Measurements from ENCODE around the gene EEIG1. TPM values are rescaled to one million over a fixed set of nuclear protein-coding genes. Genes with fewer than 3 reads are reported as not detected.

EEIG1 gene
- total RNA-seq (2011; cell fraction: chromatin; rRNA removed; ENCODE audit: low replicate concordance): 18.1 and 34.4 TPM in 2 replicates
- total RNA-seq (2011; cell fraction: nucleolus; rRNA removed): 13.4 and 13.5 TPM in 2 replicates
- 17.2 and 24.7 TPM in 2 replicates for total RNA-seq (2011; cell fraction: nucleoplasm; rRNA removed)
- total RNA-seq (2014; rRNA removed) (2.1 and 4.5 TPM in 2 replicates), total RNA-seq (2014; rRNA removed; fragmentation: Illumina TruSeq; extraction: Trizol) (1.6 and 2.3 TPM in 2 replicates), total RNA-seq (2015; rRNA removed; fragmentation: Illumina TruSeq; extraction: Trizol) (2.8 and 4.1 TPM in 2 replicates), total RNA-seq (2021) (11.2 and 16.7 TPM in 2 replicates), polyA plus RNA-seq (2011; rRNA removed) (4.4 and 7.7 TPM in 2 replicates), polyA plus RNA-seq (2014; fragmentation: Illumina TruSeq; extraction: Trizol) (5.6 and 9.1 TPM in 2 replicates), polyA plus RNA-seq (2014; fragmentation: Nextera tagmentation; extraction: Ambion mirVana) (under 1 TPM; 0.17 to 0.25 TPM), polyA plus RNA-seq (2014; rRNA removed) (3.6 and 6.6 TPM in 2 replicates), polyA minus RNA-seq (2011; rRNA and poly(A)+ RNA removed) (2.1 and 2.7 TPM in 2 replicates), Bru-seq, nascent RNA (percentile 56 among the genes with signal in this experiment), BruChase-seq, experiment 1, labeled RNA remaining after a 2-hour chase (percentile 68 among the genes with signal in this experiment), BruChase-seq, experiment 2, labeled RNA remaining after a 6-hour chase (percentile 70 among the genes with signal in this experiment)
- 8.2 and 9.0 TPM in 2 replicates for polyA plus RNA-seq (2011; cell fraction: cytosol; rRNA removed)
- polyA plus RNA-seq (2011; cell fraction: nucleus; rRNA removed): 16.1 and 16.7 TPM in 2 replicates
- polyA plus RNA-seq (2012): 13.8 and 19.2 TPM in 2 replicates
- polyA minus RNA-seq (2011; cell fraction: cytosol; rRNA and poly(A)+ RNA removed): 3.5 and 5.9 TPM in 2 replicates
- polyA minus RNA-seq (2011; cell fraction: nucleus; rRNA and poly(A)+ RNA removed): 4.8 and 8.4 TPM in 2 replicates
- long read RNA-seq, experiment 1, partial matches to known transcripts: 0 of 21 reads
- long read RNA-seq, experiment 1, other reads (novel, unspliced or antisense): 21 of 21 reads
- long read RNA-seq, experiment 2, full-length matches to known transcripts: 4 of 12 reads
- long read RNA-seq, experiment 2, partial matches to known transcripts: 2 of 12 reads
- long read RNA-seq, experiment 2, other reads (novel, unspliced or antisense): 6 of 12 reads
- long read RNA-seq, experiment 3, partial matches to known transcripts: 2 of 2 reads
- long read RNA-seq, experiment 3, other reads (novel, unspliced or antisense): 0 of 2 reads

GRCh38 chr9:127980706-127981558 is at the start of gene EEIG1:
EEIG1 (minus strand) TSS chr9:127980989; CDS start chr9:127980137, 852 bp downstream.
- Histone ChIP-seq H3K27ac (ENCODE audit: extremely low read depth, low read depth, low read length) (peak within 1 kb of the TSS; percentile 86), H3K9ac (ENCODE audit: insufficient read depth in 1 of 2, low read depth in 2 of 2, low read length in 2 of 2) (peak within 1 kb of the TSS; percentile 90 to 95), H3K4me1 (replicated peaks in 1 of 2; ENCODE audit: control insufficient read depth in 2 of 2, insufficient read depth in 2 of 2, low read length in 2 of 2) (peaks cover 44 to 64% of the 10 kb centered on the region in 2 experiments), H2AFZ (ENCODE audit: low read depth, low read length) (peak within 1 kb of the TSS; percentile 92), H3K27me3 (ENCODE audit: control insufficient read depth in 2 of 2, insufficient read depth in 2 of 2, low read length in 2 of 2) (no peaks in the 10 kb centered on the region), H3K9me3 (replicated peaks; ENCODE audit: control insufficient read depth, insufficient read depth, low read depth, low read length) (no peaks in the 10 kb centered on the region), H3K36me3 (ENCODE audit: control insufficient read depth, insufficient read depth, low read length) (peaks cover 4% of the 10 kb centered on the region; the same call in 1 of the 3 replicates), H3K4me3 (peak within 1 kb of the TSS; percentile 73), H3K79me2 (ENCODE audit: control insufficient read depth, insufficient read depth, low read length) (peaks cover 44% of the 10 kb centered on the region), H3K9me1 (ENCODE audit: control insufficient read depth, insufficient read depth, low read length) (no peaks in the 10 kb centered on the region), H4K20me1 (replicated peaks; ENCODE audit: control insufficient read depth, insufficient read depth, low read length) (peaks cover 35% of the 10 kb centered on the region), H3K4me2 (ENCODE audit: insufficient read depth, low read length) (peak within 1 kb of the TSS; percentile 90)
- in situ Hi-C loops (cut with MboI) (no loop called here), intact Hi-C loops (cut with micrococcal nuclease) (no loop called here)
- peak; percentile 94 for ATAC-seq
- DNase-seq (ENCODE audit: extremely low read depth in 1 of 4, low spot score in 3 of 4): peak; percentile 95 to 99 (median 98)
- POLR2A ChIA-PET: interaction anchor here (0.6 to 3.6 kb wide), 17 partner anchors 8 to 612 kb away, joined by 3 to 15 read pairs (median 3); partner anchors contain the start of gene NAIF1
- TSS peak; percentile 97 for BruUV-seq (replicated peaks)
- FAIRE-seq: peak; percentile 79
- CTCF ChIA-PET (ENCODE audit: low intra/inter-chr PET ratio): interaction anchor here (1.0 kb wide), 1 partner anchor 54 kb away, joined by 5 read pairs; no protein-coding TSS in a partner anchor
- under 1% methylated on average over 33 of the region's 93 CpGs for WGBS (ENCODE audit: insufficient coverage, low coverage, missing lambda C conversion rate)
- no peak for TF ChIP-seq NR2C2 (CRISPR knock-in tag; IDR thresholded peaks at IDR 0.05)
- TF ChIP-seq NR2C2 (tag; IDR thresholded peaks at IDR 0.05): peak; percentile 40; the same call in 1 of the 2 replicates
- no peak for TF ChIP-seq TSC22D4 (tag; IDR thresholded peaks at IDR 0.05)
- TF ChIP-seq, protein P1, sequence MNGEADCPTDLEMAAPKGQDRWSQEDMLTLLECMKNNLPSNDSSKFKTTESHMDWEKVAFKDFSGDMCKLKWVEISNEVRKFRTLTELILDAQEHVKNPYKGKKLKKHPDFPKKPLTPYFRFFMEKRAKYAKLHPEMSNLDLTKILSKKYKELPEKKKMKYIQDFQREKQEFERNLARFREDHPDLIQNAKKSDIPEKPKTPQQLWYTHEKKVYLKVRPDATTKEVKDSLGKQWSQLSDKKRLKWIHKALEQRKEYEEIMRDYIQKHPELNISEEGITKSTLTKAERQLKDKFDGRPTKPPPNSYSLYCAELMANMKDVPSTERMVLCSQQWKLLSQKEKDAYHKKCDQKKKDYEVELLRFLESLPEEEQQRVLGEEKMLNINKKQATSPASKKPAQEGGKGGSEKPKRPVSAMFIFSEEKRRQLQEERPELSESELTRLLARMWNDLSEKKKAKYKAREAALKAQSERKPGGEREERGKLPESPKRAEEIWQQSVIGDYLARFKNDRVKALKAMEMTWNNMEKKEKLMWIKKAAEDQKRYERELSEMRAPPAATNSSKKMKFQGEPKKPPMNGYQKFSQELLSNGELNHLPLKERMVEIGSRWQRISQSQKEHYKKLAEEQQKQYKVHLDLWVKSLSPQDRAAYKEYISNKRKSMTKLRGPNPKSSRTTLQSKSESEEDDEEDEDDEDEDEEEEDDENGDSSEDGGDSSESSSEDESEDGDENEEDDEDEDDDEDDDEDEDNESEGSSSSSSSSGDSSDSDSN (IDR thresholded peaks at IDR 0.05; ENCODE audit: borderline replicate concordance in 1 of 2, low read depth in 2 of 2, low read length in 2 of 2): peak; percentile 48 to 89; a peak in 2 of 4 replicates
- TF ChIP-seq PML (IDR thresholded peaks at IDR 0.05; ENCODE audit: low read length): peak; percentile 50; the same call in 1 of the 2 replicates
- 0 out of 2 replicates have a peak, but pooled peaks have one; percentile 19 for TF ChIP-seq SOX6 (IDR thresholded peaks at IDR 0.05)
- TF ChIP-seq SRF (CRISPR knock-in tag; IDR thresholded peaks at IDR 0.05): peak in 1 of 2 experiments; percentile 14; a peak in 1 of 4 replicates

Data from K562 (cell line).